PFSK-1 (cell line): Measurements from ENCODE around the gene DAB1.

ENCODE experiments used
- FOXP2 ChIP-seq: optimal IDR thresholded peaks from 2 replicates; pipeline ENCODE3; 2011; ENCODE audit warnings: borderline replicate concordance, control low read depth, inconsistent platforms; ENCODE audit not compliant: insufficient read depth; ENCODE audit errors: extremely low read length, extremely low read depth
- POLR2AphosphoS5 ChIP-seq: IDR thresholded peaks from 2 replicates; pipeline ENCODE4 v1.6.1; 2012; ENCODE audit warnings: low read depth, mild to moderate bottlenecking, control low read depth, low read length, moderate library complexity
- SIN3A ChIP-seq: IDR thresholded peaks from 2 replicates; pipeline ENCODE4 v1.6.1; 2012; ENCODE audit warnings: mild to moderate bottlenecking, low read length, moderate library complexity, borderline replicate concordance; ENCODE audit not compliant: insufficient read depth
- TAF1 ChIP-seq: IDR thresholded peaks from 2 replicates; pipeline ENCODE4 v1.6.1; 2012; ENCODE audit warnings: low read length, control low read depth, borderline replicate concordance; ENCODE audit not compliant: insufficient read depth
- TF ChIP-seq, protein P1 (sequence below), 2 experiments: IDR thresholded peaks; 2 replicates each; pipeline versions ENCODE4 v1.6.1 to v1.8.0; 2011 to 2012; ENCODE audit warnings: low read depth in 2 of 2, low read length in 2 of 2, control low read depth in 1 of 2, inconsistent platforms in 1 of 2, mild to moderate bottlenecking in 1 of 2, moderate library complexity in 1 of 2; ENCODE audit not compliant: insufficient read depth in 1 of 2

Gene DAB1

DNA sequence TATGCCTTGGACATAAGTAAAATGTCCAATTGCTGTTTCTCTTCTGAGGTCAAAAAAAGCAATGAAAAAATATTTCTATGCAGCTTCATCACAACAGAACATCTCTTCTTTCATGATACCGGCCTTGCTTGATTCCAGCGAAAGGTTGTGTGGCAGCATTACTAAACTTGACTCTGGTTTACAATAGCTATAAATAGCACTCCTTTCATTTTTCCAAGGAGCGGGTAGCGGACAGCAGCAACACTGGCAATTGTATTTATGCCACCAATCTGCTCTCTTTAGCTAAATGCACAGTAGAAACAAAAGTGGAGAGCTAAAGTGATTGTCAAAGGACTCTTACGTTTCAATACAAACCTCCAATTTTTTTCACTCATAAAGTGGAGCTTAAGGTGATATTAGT is 7.5 kb upstream of the DAB1 start:
- TF ChIP-seq FOXP2 (no peak), SIN3A (no peak), TAF1 (no peak), POLR2AphosphoS5 (no peak)
- TF ChIP-seq, protein P1, sequence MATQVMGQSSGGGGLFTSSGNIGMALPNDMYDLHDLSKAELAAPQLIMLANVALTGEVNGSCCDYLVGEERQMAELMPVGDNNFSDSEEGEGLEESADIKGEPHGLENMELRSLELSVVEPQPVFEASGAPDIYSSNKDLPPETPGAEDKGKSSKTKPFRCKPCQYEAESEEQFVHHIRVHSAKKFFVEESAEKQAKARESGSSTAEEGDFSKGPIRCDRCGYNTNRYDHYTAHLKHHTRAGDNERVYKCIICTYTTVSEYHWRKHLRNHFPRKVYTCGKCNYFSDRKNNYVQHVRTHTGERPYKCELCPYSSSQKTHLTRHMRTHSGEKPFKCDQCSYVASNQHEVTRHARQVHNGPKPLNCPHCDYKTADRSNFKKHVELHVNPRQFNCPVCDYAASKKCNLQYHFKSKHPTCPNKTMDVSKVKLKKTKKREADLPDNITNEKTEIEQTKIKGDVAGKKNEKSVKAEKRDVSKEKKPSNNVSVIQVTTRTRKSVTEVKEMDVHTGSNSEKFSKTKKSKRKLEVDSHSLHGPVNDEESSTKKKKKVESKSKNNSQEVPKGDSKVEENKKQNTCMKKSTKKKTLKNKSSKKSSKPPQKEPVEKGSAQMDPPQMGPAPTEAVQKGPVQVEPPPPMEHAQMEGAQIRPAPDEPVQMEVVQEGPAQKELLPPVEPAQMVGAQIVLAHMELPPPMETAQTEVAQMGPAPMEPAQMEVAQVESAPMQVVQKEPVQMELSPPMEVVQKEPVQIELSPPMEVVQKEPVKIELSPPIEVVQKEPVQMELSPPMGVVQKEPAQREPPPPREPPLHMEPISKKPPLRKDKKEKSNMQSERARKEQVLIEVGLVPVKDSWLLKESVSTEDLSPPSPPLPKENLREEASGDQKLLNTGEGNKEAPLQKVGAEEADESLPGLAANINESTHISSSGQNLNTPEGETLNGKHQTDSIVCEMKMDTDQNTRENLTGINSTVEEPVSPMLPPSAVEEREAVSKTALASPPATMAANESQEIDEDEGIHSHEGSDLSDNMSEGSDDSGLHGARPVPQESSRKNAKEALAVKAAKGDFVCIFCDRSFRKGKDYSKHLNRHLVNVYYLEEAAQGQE (IDR thresholded peaks at IDR 0.05; ENCODE audit: insufficient read depth in 1 of 2, low read depth in 2 of 2, low read length in 2 of 2): no peak

DNA sequence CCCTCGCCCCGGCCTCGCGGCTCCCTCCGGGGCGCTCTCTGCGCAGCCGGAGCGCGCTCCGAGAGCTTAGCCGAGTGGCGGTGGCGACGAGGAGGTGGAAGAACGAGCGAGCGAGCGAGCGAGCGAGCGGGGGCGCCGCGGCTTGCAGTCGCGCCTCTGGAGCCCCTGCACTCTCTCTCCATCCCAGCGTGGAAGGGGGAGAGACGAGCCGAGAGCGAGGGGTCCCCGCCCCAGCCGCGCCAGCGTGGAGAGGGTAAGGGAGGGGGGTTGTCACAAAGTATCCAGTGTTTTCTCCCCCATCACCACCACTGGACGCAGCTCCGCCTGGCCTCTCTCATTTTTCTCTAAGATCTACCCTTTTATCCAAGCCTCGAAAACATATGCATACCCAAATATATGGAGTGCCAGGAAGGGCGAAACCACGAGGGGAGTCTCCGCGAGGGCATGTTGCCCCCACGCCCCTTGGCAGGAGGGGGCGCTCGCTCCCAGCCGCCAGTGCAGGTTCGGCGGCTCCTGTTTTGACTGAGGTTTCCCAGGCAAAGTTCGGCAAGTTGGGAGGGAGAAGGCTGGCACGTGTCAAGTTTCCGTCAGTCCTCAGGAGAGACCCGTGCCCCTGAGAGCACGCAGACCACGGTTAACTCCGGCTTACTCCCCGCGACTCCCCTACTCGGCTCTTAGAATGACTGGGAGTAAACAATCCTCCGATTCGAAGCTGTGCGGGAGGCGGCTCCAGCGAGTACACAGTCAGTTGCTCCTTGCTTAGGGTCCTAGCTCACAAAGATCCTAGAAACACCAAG is 569 bp upstream of the DAB1 start:
- TF ChIP-seq, protein P1 (IDR thresholded peaks at IDR 0.05; ENCODE audit: insufficient read depth in 1 of 2, low read depth in 2 of 2, low read length in 2 of 2): 0 out of 4 replicates have a peak, but pooled peaks of 1 of the 2 experiments have one; percentile 33
- TF ChIP-seq SIN3A (peak; percentile 73; the same call in 1 of the 2 replicates), POLR2AphosphoS5 (peak; percentile 70; the same call in 1 of the 2 replicates), FOXP2 (peak; percentile 16), TAF1 (0 out of 2 replicates have a peak, but pooled peaks have one; percentile 31)

DNA sequence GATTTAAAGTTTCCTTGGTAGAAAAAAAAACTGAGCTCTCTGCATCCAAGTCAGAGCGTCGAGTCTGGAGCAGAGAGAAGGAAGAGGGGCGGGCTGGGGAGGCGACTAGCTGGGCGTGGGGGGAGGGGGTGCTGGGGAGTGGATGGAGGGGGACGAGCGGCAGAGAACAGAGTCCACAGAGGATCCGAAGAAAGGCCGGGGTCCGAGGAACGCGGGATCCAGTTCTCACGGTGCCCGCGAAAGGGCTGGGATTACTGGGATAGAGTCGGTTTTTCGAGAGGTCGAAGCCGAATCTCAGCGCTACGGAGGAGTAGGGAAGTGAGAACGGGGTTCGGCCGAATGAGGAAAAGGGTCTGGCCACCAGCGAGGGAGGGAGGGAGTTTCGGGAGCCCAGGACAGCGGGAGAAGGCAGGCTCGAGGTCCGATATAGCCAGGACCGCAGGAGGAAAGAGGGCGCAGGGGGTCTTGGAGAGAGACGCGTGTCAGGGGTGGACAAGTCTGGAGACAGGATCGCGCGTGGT is 665 bp downstream of the DAB1 start:
- TF ChIP-seq TAF1: peak; percentile 31; the same call in 1 of the 2 replicates
- no peak; the same call in 1 of the 2 replicates for TF ChIP-seq SIN3A

DNA sequence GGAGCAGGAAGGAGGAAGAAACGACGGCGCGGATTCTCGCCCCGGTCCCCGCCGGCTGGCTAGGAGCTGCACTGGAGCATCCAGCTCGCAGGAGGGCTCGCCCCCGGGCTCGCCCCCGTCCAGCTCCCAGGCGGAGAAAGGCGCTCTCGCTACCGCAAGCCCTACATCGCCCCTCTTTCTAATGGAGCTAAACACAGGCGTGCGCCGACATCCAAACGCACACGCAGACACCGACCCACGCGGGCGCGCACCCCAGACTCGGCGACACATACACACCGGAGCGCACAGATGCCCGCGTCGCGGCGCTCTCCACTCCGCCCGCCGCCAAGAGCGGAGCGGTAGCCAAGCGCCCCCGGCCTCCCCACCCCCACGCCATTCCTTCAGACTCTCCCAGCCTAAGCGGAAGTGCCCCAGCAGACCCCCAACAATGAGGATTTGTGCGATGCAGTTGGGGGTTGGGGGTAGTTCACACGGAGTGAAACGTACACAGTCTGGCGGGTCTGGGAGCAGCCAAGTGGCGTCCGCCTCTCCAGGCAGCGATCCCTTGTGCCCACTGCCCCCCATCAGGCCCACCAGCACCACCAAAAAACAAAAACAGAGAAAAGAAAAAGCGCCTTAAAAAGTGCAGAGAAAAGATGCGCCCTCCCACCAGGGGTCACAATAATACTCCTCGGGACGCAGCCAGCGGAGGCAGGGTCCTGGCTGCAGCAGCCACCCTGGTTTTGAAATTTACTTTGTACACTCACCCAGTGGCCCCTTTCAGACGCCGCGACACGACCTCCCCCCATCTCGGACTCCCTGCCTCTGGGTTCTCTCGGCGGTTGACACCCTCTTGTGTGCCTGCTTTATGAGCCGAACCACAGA is 1.4 kb downstream of the DAB1 start:
- peak; percentile 29; the same call in 1 of the 2 replicates for TF ChIP-seq TAF1
- TF ChIP-seq, protein P1 (IDR thresholded peaks at IDR 0.05; ENCODE audit: insufficient read depth in 1 of 2, low read depth in 2 of 2, low read length in 2 of 2): no peak
- no peak for TF ChIP-seq POLR2AphosphoS5
- TF ChIP-seq FOXP2: no peak
- peak; percentile 53; the same call in 1 of the 2 replicates for TF ChIP-seq SIN3A

DNA sequence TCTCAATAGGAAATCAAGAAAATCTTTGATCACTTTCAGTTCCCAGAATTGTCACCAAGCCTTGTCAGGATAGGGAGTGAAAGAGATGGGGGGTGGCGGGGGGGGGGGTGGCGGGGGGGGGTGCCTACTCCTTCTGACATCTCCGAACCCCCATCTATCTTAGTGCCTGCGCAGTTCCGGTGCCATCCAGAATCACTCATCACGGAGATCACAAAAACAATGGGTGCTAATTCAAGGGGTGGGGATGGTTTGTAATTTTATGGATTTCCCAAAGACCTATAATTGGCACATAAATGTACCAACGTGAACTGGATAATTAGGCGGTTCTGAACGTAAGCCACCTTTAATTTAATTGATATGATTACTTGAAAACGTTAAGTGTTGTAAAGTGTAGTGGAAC is 2.1 kb downstream of the DAB1 start:
- TF ChIP-seq SIN3A (no peak), POLR2AphosphoS5 (no peak), FOXP2 (no peak), TAF1 (no peak)
- TF ChIP-seq, protein P1 (IDR thresholded peaks at IDR 0.05; ENCODE audit: insufficient read depth in 1 of 2, low read depth in 2 of 2, low read length in 2 of 2): no peak
